SK-N-SH (cell line): Measurements from ENCODE around the gene TSGA10IP. TPM values are rescaled to one million over a fixed set of nuclear protein-coding genes. Genes with fewer than 3 reads are reported as not detected.
A peak's percentile ranks its signal among the peaks of the same experiment; 100 is the strongest.

ENCODE experiments used
- CTCF ChIA-PET: fragments of 300-600, 350-600 bp; formaldehyde crosslinking; extraction: SDS; loops from one replicate; lab custom pipeline; 2021; lab: Yijun Ruan, JAX
- POLR2A ChIA-PET: fragments of 350-600 bp; sonication (Branson Sonifier 250); formaldehyde crosslinking; extraction: SDS; loops from one replicate; lab custom pipeline; 2020; ENCODE audit warnings: antibody characterized with exemption, inconsistent platforms; lab: Yijun Ruan, JAX
- DNase-seq: peaks from one replicate; pipeline ENCODE4 v3.0.0; 2012
- H2AFZ ChIP-seq: fragments of 200-600 bp; sonication (generic); 2 replicates; pipeline ENCODE4 v1.8.1; 2016; ENCODE audit warnings: antibody characterized with exemption, mild to moderate bottlenecking, low read depth
- H3F3A ChIP-seq: fragments of 200-600 bp; sonication (generic); replicated peaks from 2 replicates; pipeline ENCODE3; 2016; ENCODE audit warnings: antibody characterized with exemption, mild to moderate bottlenecking; ENCODE audit not compliant: insufficient read depth
- H3K27ac ChIP-seq, 2 experiments: fragments of 200-500 bp in 1 of 2; fragments of 200-600 bp in 1 of 2; sonication (Bioruptor generic) in 1 of 2; sonication (generic), shearing (Covaris generic) in 1 of 2; 2 replicates each; pipeline versions ENCODE4 v1.5.1 to v1.6.1; 2014 to 2016; ENCODE audit warnings: low read depth in 2 of 2, inconsistent platforms in 1 of 2, low read length in 1 of 2, mild to moderate bottlenecking in 1 of 2, mixed read lengths in 1 of 2
- H3K27me3 ChIP-seq: fragments of 200-600 bp; sonication (generic), shearing (Covaris generic); 2 replicates; pipeline ENCODE4 v1.6.1; 2016; ENCODE audit warnings: mixed run types; ENCODE audit not compliant: insufficient read depth
- H3K36me3 ChIP-seq, 2 experiments: fragments of 200-500 bp in 1 of 2; fragments of 200-600 bp in 1 of 2; sonication (Bioruptor generic) in 1 of 2; sonication (generic) in 1 of 2; replicated peaks in 1 of 2; 2 replicates each; pipeline versions ENCODE3 to v1.5.1; 2014 to 2016; ENCODE audit warnings: low read length in 1 of 2, mild to moderate bottlenecking in 1 of 2; ENCODE audit not compliant: insufficient read depth in 2 of 2, control insufficient read depth in 1 of 2
- H3K4me1 ChIP-seq, 2 experiments: fragments of 200-500 bp in 1 of 2; fragments of 200-600 bp in 1 of 2; sonication (Bioruptor generic) in 1 of 2; sonication (generic), shearing (Covaris generic) in 1 of 2; 2 replicates each; pipeline versions ENCODE4 v1.5.1 to v1.6.1; 2014 to 2016; ENCODE audit warnings: low read depth in 1 of 2, low read length in 1 of 2, mixed run types in 1 of 2; ENCODE audit not compliant: insufficient read depth in 2 of 2, control insufficient read depth in 1 of 2
- H3K4me2 ChIP-seq: fragments of 200-600 bp; sonication (generic), shearing (Covaris generic); 2 replicates; pipeline ENCODE4 v1.6.1; 2017; ENCODE audit warnings: mixed run types
- H3K4me3 ChIP-seq, 2 experiments: fragments of 200-500 bp in 1 of 2; fragments of 200-600 bp in 1 of 2; sonication (Bioruptor generic) in 1 of 2; sonication (generic), shearing (Covaris generic) in 1 of 2; 2 replicates each; pipeline versions ENCODE4 v1.5.1 to v1.8.1; 2014 to 2016; ENCODE audit warnings: low read depth in 2 of 2, inconsistent platforms in 1 of 2, low read length in 1 of 2, mild to moderate bottlenecking in 1 of 2, mixed read lengths in 1 of 2, moderate library complexity in 1 of 2
- H3K79me2 ChIP-seq: fragments of 200-600 bp; sonication (generic); 2 replicates; pipeline ENCODE4 v1.8.1; 2017; ENCODE audit warnings: mild to moderate bottlenecking; ENCODE audit not compliant: insufficient read depth
- H3K9ac ChIP-seq: fragments of 200-600 bp; sonication (generic); 2 replicates; pipeline ENCODE4 v1.6.1; 2017; ENCODE audit warnings: mixed run types
- H3K9me2 ChIP-seq: fragments of 200-600 bp; sonication (generic); 2 replicates; pipeline ENCODE4 v1.6.1; 2017; ENCODE audit warnings: mixed run types
- H3K9me3 ChIP-seq: fragments of 200-600 bp; sonication (generic); 2 replicates; pipeline ENCODE4 v1.6.1; 2017; ENCODE audit warnings: mixed run types, mild to moderate bottlenecking, moderate library complexity
- H4K20me1 ChIP-seq: fragments of 200-600 bp; sonication (generic); 2 replicates; pipeline ENCODE4 v1.6.1; 2017; ENCODE audit warnings: mild to moderate bottlenecking, mixed run types; ENCODE audit not compliant: insufficient read depth
- EZH2phosphoT487 ChIP-seq: fragments of 200-600 bp; sonication (generic); IDR thresholded peaks from 2 replicates; pipeline ENCODE4 v1.6.1; 2017; ENCODE audit warnings: low read depth, mixed run types, mild to moderate bottlenecking, antibody characterized with exemption, moderate library complexity, borderline replicate concordance
- FOXJ3 ChIP-seq: sonication (generic); formaldehyde crosslinking; IDR thresholded peaks from 2 replicates; pipeline ENCODE4 v1.5.1; 2020; ENCODE audit warnings: mild to moderate bottlenecking, missing genetic modification reagents
- FOXM1 ChIP-seq: IDR thresholded peaks from 2 replicates; pipeline ENCODE4 v1.4.0; 2012; ENCODE audit warnings: low read depth, mild to moderate bottlenecking
- GABPA ChIP-seq: IDR thresholded peaks from 2 replicates; pipeline ENCODE4 v1.4.0; 2012; ENCODE audit warnings: low read depth, mild to moderate bottlenecking
- JUND ChIP-seq: IDR thresholded peaks from 2 replicates; pipeline ENCODE4 v1.4.0; 2012
- MXI1 ChIP-seq: IDR thresholded peaks from 2 replicates; pipeline ENCODE4 v1.6.1; 2012; ENCODE audit warnings: mild to moderate bottlenecking, low read depth, low read length, improper control_type of control experiment
- NRF1 ChIP-seq: IDR thresholded peaks from 2 replicates; pipeline ENCODE4 v1.6.1; 2012; ENCODE audit warnings: low read depth, mild to moderate bottlenecking, low read length
- POLR2AphosphoS5 ChIP-seq: IDR thresholded peaks from 2 replicates; pipeline ENCODE4 v1.6.1; 2012; ENCODE audit warnings: low read depth, low read length
- RAD21 ChIP-seq: IDR thresholded peaks from 2 replicates; pipeline ENCODE4 v1.6.1; 2012; ENCODE audit warnings: mild to moderate bottlenecking, low read length
- RCOR1 ChIP-seq: fragments of 150-350 bp; IDR thresholded peaks from 2 replicates; pipeline ENCODE4 v1.6.1; 2017; ENCODE audit warnings: antibody characterized with exemption, low read length
- SIN3A ChIP-seq: IDR thresholded peaks from 2 replicates; pipeline ENCODE4 v1.6.1; 2012; ENCODE audit warnings: low read depth, mild to moderate bottlenecking, low read length, moderate library complexity, borderline replicate concordance
- SMC3 ChIP-seq: IDR thresholded peaks from 2 replicates; pipeline ENCODE4 v1.6.1; 2012; ENCODE audit warnings: low read depth, low read length, improper control_type of control experiment
- TAF1 ChIP-seq: IDR thresholded peaks from 2 replicates; pipeline ENCODE4 v1.6.1; 2012; ENCODE audit warnings: low read depth, mild to moderate bottlenecking, low read length, moderate library complexity, borderline replicate concordance
- TCF12 ChIP-seq: IDR thresholded peaks from 2 replicates; pipeline ENCODE4 v1.4.0; 2012
- USF1 ChIP-seq: IDR thresholded peaks from 2 replicates; pipeline ENCODE4 v1.4.0; 2012; ENCODE audit warnings: low read depth, borderline replicate concordance
- YY1 ChIP-seq: IDR thresholded peaks from 2 replicates; pipeline ENCODE4 v1.4.0; 2012; ENCODE audit warnings: low read depth, mild to moderate bottlenecking
- WGBS: methylation state at CpG from one replicate; pipeline ENCODE4 v1.1.6; 2017; ENCODE audit warnings: low lambda C conversion rate; 5-methylcytosine and 5-hydroxymethylcytosine counted together
- polyA plus RNA-seq, 3 experiments: library from polyadenylated mRNA; depleted of rRNA; stranded (reverse); fragments of >200 nt; gene quantifications; 2 replicates each; pipeline ENCODE4 v1.2.3, GENCODE V29; 2012
- TF ChIP-seq, protein P1 (sequence below): IDR thresholded peaks from 2 replicates; pipeline ENCODE4 v1.4.0; 2012; ENCODE audit warnings: low read depth
- TF ChIP-seq, protein P2 (sequence below): IDR thresholded peaks from 2 replicates; pipeline ENCODE4 v1.6.1; 2012; ENCODE audit warnings: mild to moderate bottlenecking, low read depth, low read length, moderate library complexity

The TSGA10IP gene
- polyA plus RNA-seq, 1 of the 3 experiments (the other 2 are of a cell fraction) = not detected

DNA sequence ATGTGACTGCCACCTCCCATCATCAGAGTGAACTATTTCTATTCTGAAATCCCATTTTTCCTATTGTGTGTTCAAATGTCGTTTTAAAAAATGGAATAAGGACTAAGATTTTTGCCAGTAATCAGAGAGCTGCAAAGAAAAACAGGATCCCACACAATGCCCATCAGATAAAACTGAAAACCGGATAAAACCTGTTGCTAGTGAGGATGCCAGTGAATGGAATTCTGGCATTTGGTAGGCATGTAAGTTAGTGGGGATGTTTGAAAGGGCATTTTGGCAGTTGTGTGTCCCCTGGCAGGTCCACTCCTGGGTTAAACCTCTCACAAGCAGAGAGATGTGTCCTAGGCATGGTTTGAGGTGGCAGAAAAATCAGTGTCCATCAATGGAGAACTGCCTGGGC lies 19.9 kb upstream of the TSGA10IP start:
- Histone ChIP-seq H3K27ac (peak overlapping the region; percentile 4 to 33; a peak in 2 of 4 replicates), H3K4me1 (peaks cover 6 to 15% of the 10 kb centered on the region in 2 experiments; a peak in 3 of 4 replicates), H3K36me3 (peaks cover 10 to 32% of the 10 kb centered on the region in 2 experiments), H3K9me2 (no peaks in the 10 kb centered on the region), H3K9me3 (no peaks in the 10 kb centered on the region), H2AFZ (no peak overlapping the region), H3F3A (peaks cover 27% of the 10 kb centered on the region), H3K9ac (no peak overlapping the region), H3K4me3 (no peak overlapping the region; a peak in 1 of 4 replicates), H4K20me1 (0 out of 2 replicates have a peak, but pooled peaks cover 4% of the 10 kb centered on the region), H3K4me2 (peak overlapping the region; percentile 42; the same call in 1 of the 2 replicates), H3K27me3 (no peaks in the 10 kb centered on the region), H3K79me2 (peaks cover 18% of the 10 kb centered on the region)
- ChIA-PET CTCF (interaction anchor here (1.3 to 1.7 kb wide), 3 partner anchors 13 to 41 kb away, joined by 4 to 6 read pairs (median 5); partner anchors contain the start of gene FIBP), POLR2A (interaction anchor here (1.4 kb wide), 1 partner anchor 37 kb away, joined by 6 read pairs; the partner anchor contains the start of gene SART1)
- no peak for DNase-seq
- 23% methylated on average over 2 of the region's 2 CpGs for WGBS
- no peak for TF ChIP-seq MXI1

GRCh38 chr11:65927904-65928397 lies 17.3 kb upstream of the TSGA10IP start:
- Histone ChIP-seq H3K79me2 (no peaks in the 10 kb centered on the region; the same call in 1 of the 2 replicates), H3K9ac (no peak overlapping the region), H3K9me2 (no peaks in the 10 kb centered on the region), H2AFZ (no peak overlapping the region), H3K4me1 (peaks cover 0 to 10% of the 10 kb centered on the region in 2 experiments; a peak in 2 of 4 replicates), H3K27me3 (no peaks in the 10 kb centered on the region)
- no peak for DNase-seq
- POLR2A ChIA-PET = no interaction called here
- TF ChIP-seq, protein P1, sequence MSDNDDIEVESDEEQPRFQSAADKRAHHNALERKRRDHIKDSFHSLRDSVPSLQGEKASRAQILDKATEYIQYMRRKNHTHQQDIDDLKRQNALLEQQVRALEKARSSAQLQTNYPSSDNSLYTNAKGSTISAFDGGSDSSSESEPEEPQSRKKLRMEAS = no peak
- TF ChIP-seq JUND = no peak
- TF ChIP-seq SIN3A = no peak
- TF ChIP-seq RCOR1 = no peak
- no peak for TF ChIP-seq FOXM1
- TF ChIP-seq YY1 = no peak
- TF ChIP-seq GABPA = no peak
- no peak for TF ChIP-seq NRF1
- no peak for TF ChIP-seq RAD21
- no peak for TF ChIP-seq SMC3
- no peak for TF ChIP-seq TCF12
- TF ChIP-seq, protein P2, sequence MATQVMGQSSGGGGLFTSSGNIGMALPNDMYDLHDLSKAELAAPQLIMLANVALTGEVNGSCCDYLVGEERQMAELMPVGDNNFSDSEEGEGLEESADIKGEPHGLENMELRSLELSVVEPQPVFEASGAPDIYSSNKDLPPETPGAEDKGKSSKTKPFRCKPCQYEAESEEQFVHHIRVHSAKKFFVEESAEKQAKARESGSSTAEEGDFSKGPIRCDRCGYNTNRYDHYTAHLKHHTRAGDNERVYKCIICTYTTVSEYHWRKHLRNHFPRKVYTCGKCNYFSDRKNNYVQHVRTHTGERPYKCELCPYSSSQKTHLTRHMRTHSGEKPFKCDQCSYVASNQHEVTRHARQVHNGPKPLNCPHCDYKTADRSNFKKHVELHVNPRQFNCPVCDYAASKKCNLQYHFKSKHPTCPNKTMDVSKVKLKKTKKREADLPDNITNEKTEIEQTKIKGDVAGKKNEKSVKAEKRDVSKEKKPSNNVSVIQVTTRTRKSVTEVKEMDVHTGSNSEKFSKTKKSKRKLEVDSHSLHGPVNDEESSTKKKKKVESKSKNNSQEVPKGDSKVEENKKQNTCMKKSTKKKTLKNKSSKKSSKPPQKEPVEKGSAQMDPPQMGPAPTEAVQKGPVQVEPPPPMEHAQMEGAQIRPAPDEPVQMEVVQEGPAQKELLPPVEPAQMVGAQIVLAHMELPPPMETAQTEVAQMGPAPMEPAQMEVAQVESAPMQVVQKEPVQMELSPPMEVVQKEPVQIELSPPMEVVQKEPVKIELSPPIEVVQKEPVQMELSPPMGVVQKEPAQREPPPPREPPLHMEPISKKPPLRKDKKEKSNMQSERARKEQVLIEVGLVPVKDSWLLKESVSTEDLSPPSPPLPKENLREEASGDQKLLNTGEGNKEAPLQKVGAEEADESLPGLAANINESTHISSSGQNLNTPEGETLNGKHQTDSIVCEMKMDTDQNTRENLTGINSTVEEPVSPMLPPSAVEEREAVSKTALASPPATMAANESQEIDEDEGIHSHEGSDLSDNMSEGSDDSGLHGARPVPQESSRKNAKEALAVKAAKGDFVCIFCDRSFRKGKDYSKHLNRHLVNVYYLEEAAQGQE = no peak
- TF ChIP-seq TAF1 = no peak
- no peak for TF ChIP-seq POLR2AphosphoS5
- no peak for TF ChIP-seq EZH2phosphoT487
- TF ChIP-seq FOXJ3 (CRISPR knock-in tag) = no peak
- no peak for TF ChIP-seq USF1
- no peak for TF ChIP-seq MXI1
- TF ChIP-seq, all 33 proteins: peak for 0
- H4K20me1 ChIP-seq = no peaks in the 10 kb centered on the region
- H3K4me2 ChIP-seq = no peak overlapping the region
- peaks cover 0 to 17% of the 10 kb centered on the region in 2 experiments for H3K36me3 ChIP-seq
- CTCF ChIA-PET = interaction anchor here (0.8 kb wide), 1 partner anchor 40 kb away, joined by 3 read pairs; the partner anchor contains the start of gene FIBP
- WGBS = 90% methylated on average over 9 of the region's 9 CpGs
- H3K27ac ChIP-seq = no peak overlapping the region
- peaks cover 25% of the 10 kb centered on the region for H3F3A ChIP-seq
- no peaks in the 10 kb centered on the region for H3K9me3 ChIP-seq
- no peak overlapping the region for H3K4me3 ChIP-seq
